Breast epithelium (tissue), 3 donors: ENCODE results near the gene BPIFA1.

ENCODE experiments used
- CTCF ChIP-seq, 3 donors: fragments of 450-650 bp; IDR thresholded peaks; one replicate each; pipeline ENCODE4 v1.5.1; 2016 to 2017; ENCODE audit warnings: antibody characterized with exemption in 3 of 3, mild to moderate bottlenecking in 3 of 3, moderate library complexity in 3 of 3
- POLR2A ChIP-seq: fragments of 450-650 bp; IDR thresholded peaks from one replicate; pipeline ENCODE4 v1.6.1; 2016; ENCODE audit warnings: antibody characterized with exemption, mild to moderate bottlenecking, moderate library complexity
- POLR2AphosphoS5 ChIP-seq, 3 donors: sonication (generic); formaldehyde crosslinking; IDR thresholded peaks; one replicate each; pipeline ENCODE4 v1.6.1; 2017; ENCODE audit warnings: antibody characterized with exemption in 3 of 3

- TF ChIP-seq POLR2A, result no peak
- TF ChIP-seq CTCF (IDR thresholded peaks at IDR 0.05), result no peak
- no peak for TF ChIP-seq POLR2AphosphoS5 (IDR thresholded peaks at IDR 0.05)
These were observed 55.1 kb downstream of the BPIFA1 start for GRCh38 chr20:33290852-33291251.
